PFSK-1 (cell line): ENCODE results near the gene RALGPS1.

Source experiments
- FOXP2 ChIP-seq: optimal IDR thresholded peaks from 2 replicates; pipeline ENCODE3; 2011; ENCODE audit warnings: borderline replicate concordance, control low read depth, inconsistent platforms; ENCODE audit not compliant: insufficient read depth; ENCODE audit errors: extremely low read length, extremely low read depth
- POLR2AphosphoS5 ChIP-seq: IDR thresholded peaks from 2 replicates; pipeline ENCODE4 v1.6.1; 2012; ENCODE audit warnings: low read depth, mild to moderate bottlenecking, control low read depth, low read length, moderate library complexity
- REST ChIP-seq, 2 experiments: IDR thresholded peaks; 2 replicates each; pipeline versions ENCODE4 v1.6.1 to v1.8.0; 2011 to 2012; ENCODE audit warnings: low read depth in 2 of 2, low read length in 2 of 2, control low read depth in 1 of 2, inconsistent platforms in 1 of 2, mild to moderate bottlenecking in 1 of 2, moderate library complexity in 1 of 2; ENCODE audit not compliant: insufficient read depth in 1 of 2
- SIN3A ChIP-seq: IDR thresholded peaks from 2 replicates; pipeline ENCODE4 v1.6.1; 2012; ENCODE audit warnings: mild to moderate bottlenecking, low read length, moderate library complexity, borderline replicate concordance; ENCODE audit not compliant: insufficient read depth
- TAF1 ChIP-seq: IDR thresholded peaks from 2 replicates; pipeline ENCODE4 v1.6.1; 2012; ENCODE audit warnings: low read length, control low read depth, borderline replicate concordance; ENCODE audit not compliant: insufficient read depth

The RALGPS1 gene

GRCh38 chr9:127250896-127251391 lies 336.4 kb downstream of the RALGPS1 start:
- TF ChIP-seq TAF1 (no peak), POLR2AphosphoS5 (no peak)

GRCh38 chr9:127252410-127253318 lies 338.1 kb downstream of the RALGPS1 start:
- TF ChIP-seq TAF1 (no peak), SIN3A (no peak), POLR2AphosphoS5 (no peak), REST (IDR thresholded peaks at IDR 0.05; ENCODE audit: insufficient read depth in 1 of 2, low read depth in 2 of 2, low read length in 2 of 2) (no peak), FOXP2 (no peak)

GRCh38 chr9:127253446-127253845 lies 338.9 kb downstream of the RALGPS1 start:
- no peak for TF ChIP-seq SIN3A

GRCh38 chr9:127255692-127256091 lies 341.1 kb downstream of the RALGPS1 start:
- TF ChIP-seq SIN3A (no peak), REST (IDR thresholded peaks at IDR 0.05; ENCODE audit: insufficient read depth in 1 of 2, low read depth in 2 of 2, low read length in 2 of 2) (no peak), TAF1 (no peak), POLR2AphosphoS5 (no peak), FOXP2 (no peak)

- TF ChIP-seq FOXP2 (no peak), POLR2AphosphoS5 (no peak), REST (IDR thresholded peaks at IDR 0.05; ENCODE audit: insufficient read depth in 1 of 2, low read depth in 2 of 2, low read length in 2 of 2) (no peak), SIN3A (no peak), TAF1 (no peak)
Measured at GRCh38 chr9:127256324-127256723, 341.7 kb downstream of the RALGPS1 start.

- no peak for TF ChIP-seq FOXP2
- no peak for TF ChIP-seq SIN3A
- no peak for TF ChIP-seq TAF1
- TF ChIP-seq REST (IDR thresholded peaks at IDR 0.05; ENCODE audit: insufficient read depth in 1 of 2, low read depth in 2 of 2, low read length in 2 of 2): no peak
- no peak for TF ChIP-seq POLR2AphosphoS5
Measured at GRCh38 chr9:127258606-127259471, 344.3 kb downstream of the RALGPS1 start.
